DOHH2 (cell line): ENCODE measurements around the gene GTF3C1.

Experiments used
- H3F3A ChIP-seq: fragments of 200-600 bp; sonication (generic), shearing (Covaris generic); 2 replicates; pipeline ENCODE4 v1.6.0; 2016; ENCODE audit warnings: antibody characterized with exemption, mild to moderate bottlenecking; ENCODE audit not compliant: control insufficient read depth, insufficient read depth
- H3K27ac ChIP-seq: fragments of 200-600 bp; sonication (generic); 2 replicates; pipeline ENCODE4 v1.5.1; 2014; ENCODE audit warnings: low read depth, mild to moderate bottlenecking, low read length, moderate library complexity
- H3K27me3 ChIP-seq: fragments of 200-600 bp; sonication (generic); 2 replicates; pipeline ENCODE4 v1.6.1; 2014; ENCODE audit warnings: mild to moderate bottlenecking, low read length, mixed read lengths; ENCODE audit not compliant: control insufficient read depth
- H3K36me3 ChIP-seq: fragments of 200-600 bp; sonication (generic); 2 replicates; pipeline ENCODE4 v1.6.1; 2014; ENCODE audit warnings: mild to moderate bottlenecking, low read length, moderate library complexity, mixed read lengths; ENCODE audit not compliant: control insufficient read depth
- H3K4me1 ChIP-seq: fragments of 200-600 bp; sonication (generic); 2 replicates; pipeline ENCODE4 v1.6.1; 2014; ENCODE audit warnings: mild to moderate bottlenecking, low read length, mixed read lengths; ENCODE audit not compliant: control insufficient read depth
- H3K4me2 ChIP-seq: fragments of 200-600 bp; sonication (generic); 2 replicates; pipeline ENCODE4 v1.6.0; 2014; ENCODE audit warnings: mild to moderate bottlenecking, low read length, moderate library complexity
- H3K4me3 ChIP-seq: fragments of 200-600 bp; sonication (generic); 2 replicates; pipeline ENCODE4 v1.5.1; 2014; ENCODE audit warnings: mild to moderate bottlenecking, low read length, mixed read lengths
- H3K79me2 ChIP-seq: fragments of 200-600 bp; sonication (generic); 2 replicates; pipeline ENCODE4 v1.6.1; 2014; ENCODE audit warnings: mild to moderate bottlenecking, low read length, mixed read lengths; ENCODE audit not compliant: control insufficient read depth
- H3K9me2 ChIP-seq: fragments of 200-600 bp; sonication (generic); replicated peaks from 2 replicates; pipeline ENCODE4 v1.6.1; 2014; ENCODE audit warnings: mild to moderate bottlenecking, low read length, mixed read lengths; ENCODE audit not compliant: control insufficient read depth
- H3K9me3 ChIP-seq: fragments of 200-600 bp; sonication (generic); 2 replicates; pipeline ENCODE4 v1.6.1; 2014; ENCODE audit warnings: antibody characterized with exemption, low read length, mixed read lengths; ENCODE audit not compliant: control insufficient read depth, insufficient read depth
- H4K20me1 ChIP-seq: fragments of 200-600 bp; sonication (generic); 2 replicates; pipeline ENCODE4 v1.6.0; 2014; ENCODE audit warnings: low read depth, mild to moderate bottlenecking, antibody characterized with exemption, low read length, moderate library complexity; ENCODE audit not compliant: control insufficient read depth, insufficient read depth
- EZH2phosphoT487 ChIP-seq: fragments of 200-600 bp; sonication (generic); IDR thresholded peaks from 2 replicates; pipeline ENCODE4 v1.6.1; 2017; ENCODE audit warnings: borderline replicate concordance, mild to moderate bottlenecking, antibody characterized with exemption, low read length, moderate library complexity, mixed read lengths
- TF ChIP-seq, protein P1 (sequence below): fragments of 200-600 bp; sonication (generic); IDR thresholded peaks from one replicate; pipeline ENCODE4 v1.5.1; 2014; ENCODE audit warnings: antibody characterized with exemption, mild to moderate bottlenecking, low read depth, low read length; ENCODE audit not compliant: poor library complexity, severe bottlenecking

GTF3C1 gene

DNA sequence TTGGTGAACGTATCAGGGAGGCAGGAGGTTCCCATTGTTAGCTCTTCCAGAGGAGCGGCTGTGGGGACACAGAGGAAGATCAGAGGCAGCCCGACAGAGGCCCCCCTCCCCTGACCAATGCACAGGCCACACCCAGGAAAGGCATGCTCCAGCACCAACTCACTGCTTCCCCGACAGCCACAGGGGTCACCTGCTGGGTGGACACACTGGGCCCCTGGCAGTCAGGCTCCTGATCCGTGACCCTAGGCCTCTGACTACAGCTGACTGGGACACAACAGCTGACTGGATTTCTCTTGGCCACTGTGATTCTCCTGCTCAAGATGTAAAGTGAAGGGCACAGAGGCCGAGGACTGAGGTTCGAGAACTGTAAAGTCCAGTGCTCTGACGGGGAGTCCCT lies 84.2 kb downstream of the GTF3C1 start:
- Histone ChIP-seq H3K36me3 (peaks cover 68% of the 10 kb centered on the region), H4K20me1 (no peaks in the 10 kb centered on the region), H3K4me1 (no peaks in the 10 kb centered on the region), H3F3A (no peaks in the 10 kb centered on the region), H3K27me3 (no peaks in the 10 kb centered on the region), H3K4me2 (no peak overlapping the region), H3K79me2 (no peaks in the 10 kb centered on the region), H3K9me2 (no peaks in the 10 kb centered on the region), H3K27ac (no peak overlapping the region), H3K9me3 (no peaks in the 10 kb centered on the region), H3K4me3 (no peak overlapping the region)
- TF ChIP-seq, protein P1, sequence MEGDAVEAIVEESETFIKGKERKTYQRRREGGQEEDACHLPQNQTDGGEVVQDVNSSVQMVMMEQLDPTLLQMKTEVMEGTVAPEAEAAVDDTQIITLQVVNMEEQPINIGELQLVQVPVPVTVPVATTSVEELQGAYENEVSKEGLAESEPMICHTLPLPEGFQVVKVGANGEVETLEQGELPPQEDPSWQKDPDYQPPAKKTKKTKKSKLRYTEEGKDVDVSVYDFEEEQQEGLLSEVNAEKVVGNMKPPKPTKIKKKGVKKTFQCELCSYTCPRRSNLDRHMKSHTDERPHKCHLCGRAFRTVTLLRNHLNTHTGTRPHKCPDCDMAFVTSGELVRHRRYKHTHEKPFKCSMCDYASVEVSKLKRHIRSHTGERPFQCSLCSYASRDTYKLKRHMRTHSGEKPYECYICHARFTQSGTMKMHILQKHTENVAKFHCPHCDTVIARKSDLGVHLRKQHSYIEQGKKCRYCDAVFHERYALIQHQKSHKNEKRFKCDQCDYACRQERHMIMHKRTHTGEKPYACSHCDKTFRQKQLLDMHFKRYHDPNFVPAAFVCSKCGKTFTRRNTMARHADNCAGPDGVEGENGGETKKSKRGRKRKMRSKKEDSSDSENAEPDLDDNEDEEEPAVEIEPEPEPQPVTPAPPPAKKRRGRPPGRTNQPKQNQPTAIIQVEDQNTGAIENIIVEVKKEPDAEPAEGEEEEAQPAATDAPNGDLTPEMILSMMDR = no peak
- no peak for TF ChIP-seq EZH2phosphoT487

DNA sequence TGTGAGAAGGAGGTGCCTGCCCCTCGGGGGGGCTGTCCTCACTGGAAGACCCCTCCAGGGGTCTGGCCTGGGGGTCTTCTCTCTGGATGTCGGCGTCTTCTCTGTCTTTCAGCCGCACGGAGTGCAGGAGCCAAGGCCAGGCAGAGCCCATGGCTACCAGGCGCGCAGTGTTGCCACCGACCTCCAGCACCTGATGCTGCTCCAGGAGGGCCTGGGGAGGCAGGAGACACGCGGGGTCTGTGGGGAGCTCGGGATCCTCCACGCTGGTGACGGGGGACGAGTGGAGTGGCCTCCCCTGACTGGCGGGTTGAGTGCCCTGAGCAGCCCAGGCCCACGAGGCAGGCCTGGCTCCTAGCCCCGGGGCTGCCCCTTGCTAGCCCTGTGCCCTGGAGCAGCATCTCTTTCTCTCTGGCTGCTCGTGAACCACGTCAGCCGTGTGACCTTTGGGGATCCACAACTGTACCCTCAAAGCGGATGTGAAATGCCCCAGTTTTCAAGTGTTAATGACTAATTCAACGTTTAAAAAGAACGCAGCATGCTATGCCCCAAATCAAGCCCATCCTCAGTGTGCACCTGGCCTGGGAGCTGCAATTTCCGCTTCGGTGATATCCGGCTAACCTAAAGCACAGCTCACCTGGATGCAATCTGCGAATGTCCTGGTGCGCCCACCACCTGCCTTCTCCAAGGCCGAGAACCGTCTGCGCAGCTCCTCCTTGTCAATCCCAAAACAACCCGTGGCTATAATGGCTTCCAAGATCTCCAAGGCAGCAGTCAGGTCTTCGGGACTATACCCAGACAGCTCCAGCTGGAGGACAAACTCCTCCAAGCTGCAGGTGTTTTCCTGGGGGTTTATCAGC lies 84.9 kb downstream of the GTF3C1 start:
- Histone ChIP-seq H3F3A (no peaks in the 10 kb centered on the region), H3K4me3 (no peak overlapping the region), H3K36me3 (peaks cover 62% of the 10 kb centered on the region), H3K9me2 (no peaks in the 10 kb centered on the region), H4K20me1 (no peaks in the 10 kb centered on the region), H3K79me2 (no peaks in the 10 kb centered on the region), H3K27ac (no peak overlapping the region), H3K4me1 (no peaks in the 10 kb centered on the region), H3K4me2 (no peak overlapping the region), H3K9me3 (no peaks in the 10 kb centered on the region), H3K27me3 (no peaks in the 10 kb centered on the region)
- TF ChIP-seq EZH2phosphoT487 = no peak
- TF ChIP-seq, protein P1 = no peak

DNA sequence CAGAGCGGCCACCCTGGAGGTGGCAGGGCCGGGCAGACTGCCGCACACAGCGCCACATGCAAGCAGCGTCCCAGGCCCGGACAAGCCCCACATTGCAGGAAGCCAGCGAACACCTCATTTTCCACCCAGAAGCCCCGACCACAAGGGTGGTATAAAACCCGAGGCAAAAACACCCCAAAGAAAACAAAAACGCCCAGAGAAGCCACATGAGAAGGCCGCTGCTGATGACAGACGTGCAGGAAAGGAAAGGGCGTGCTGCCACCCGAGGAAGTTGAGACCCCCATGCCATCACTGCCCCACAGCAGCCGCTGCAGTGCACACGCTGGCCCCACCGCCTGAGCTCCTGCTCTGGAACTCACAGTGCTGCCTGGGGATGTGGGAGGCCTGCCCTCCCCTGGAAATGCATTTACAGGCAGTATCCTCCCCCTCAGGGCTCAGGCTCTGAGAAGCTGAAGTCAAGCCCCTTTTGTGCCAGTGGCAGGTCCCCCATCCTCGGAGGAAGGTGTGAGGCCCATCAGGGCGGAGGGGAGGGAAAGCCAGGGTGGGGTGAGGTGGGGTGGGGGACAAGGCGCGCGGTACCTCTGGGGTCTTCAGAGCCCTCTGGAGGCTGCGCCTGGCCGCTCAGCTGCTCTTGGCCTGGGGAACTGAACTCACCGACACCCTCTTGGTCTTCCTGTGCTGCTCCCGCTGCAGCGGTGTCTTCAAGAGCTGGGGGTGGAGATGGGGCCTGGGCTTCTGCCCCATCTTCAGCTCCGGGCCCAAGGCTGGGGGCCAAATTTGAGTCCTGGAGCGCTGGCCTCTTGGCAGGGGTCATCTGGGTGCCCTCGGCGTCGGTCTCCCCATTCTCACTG lies 85.7 kb downstream of the GTF3C1 start:
- H3K36me3 ChIP-seq = peaks cover 55% of the 10 kb centered on the region
- H3K79me2 ChIP-seq = no peaks in the 10 kb centered on the region
- H3K27me3 ChIP-seq = no peaks in the 10 kb centered on the region
- H3K4me3 ChIP-seq = no peak overlapping the region
- no peaks in the 10 kb centered on the region for H4K20me1 ChIP-seq
- TF ChIP-seq, protein P1 = no peak
- no peak for TF ChIP-seq EZH2phosphoT487
- H3K27ac ChIP-seq = no peak overlapping the region
- no peak overlapping the region for H3K4me2 ChIP-seq
- no peaks in the 10 kb centered on the region for H3K9me3 ChIP-seq
- H3K4me1 ChIP-seq = no peaks in the 10 kb centered on the region
- H3K9me2 ChIP-seq = no peaks in the 10 kb centered on the region
- H3F3A ChIP-seq = no peaks in the 10 kb centered on the region
